B cell (primary cell): ENCODE results near the gene ZDHHC14. TPM values are rescaled to one million over a fixed set of nuclear protein-coding genes. Genes with fewer than 3 reads are reported as not detected.
A peak's percentile ranks its signal among the peaks of the same experiment; 100 is the strongest.

ENCODE experiments used
- ATAC-seq: fragments of 200-7000 bp; cut with Tn5 transposase; one replicate; pipeline ENCODE4 v1.10.0; 2021; ENCODE audit warnings: low read depth, mild to moderate bottlenecking, moderate number of reproducible peaks, moderate library complexity
- CTCF ChIA-PET: fragments of 350-600 bp; sonication (Branson Sonifier 250); formaldehyde crosslinking; loops from one replicate; lab custom pipeline; 2021; ENCODE audit warnings: antibody characterized with exemption, inconsistent platforms; lab: Charles Lee
- POLR2A ChIA-PET: fragments of 350-600 bp; sonication (Branson Sonifier 250); formaldehyde crosslinking; loops from one replicate; lab custom pipeline; 2021; ENCODE audit warnings: antibody characterized with exemption; lab: Charles Lee
- DNase-seq: peaks from one replicate; pipeline ENCODE4 v3.0.0; 2013
- H2AFZ ChIP-seq: 2 replicates; pipeline ENCODE4 v1.6.1; 2012; ENCODE audit warnings: mild to moderate bottlenecking, low read depth, low read length; ENCODE audit not compliant: insufficient read depth, poor library complexity, severe bottlenecking
- H3K27ac ChIP-seq, 2 donors: 1 replicate in 1 of 2; 2 replicates in 1 of 2; pipeline ENCODE4 v1.5.1; 2012 to 2013; ENCODE audit warnings: low read length in 2 of 2, mild to moderate bottlenecking in 2 of 2, moderate library complexity in 1 of 2
- H3K27me3 ChIP-seq, 4 experiments: fragments of 200-600 bp in 1 of 4; sonication (generic) in 1 of 4; replicated peaks in 1 of 4; 1 replicate in 2 of 4; 2 replicates in 2 of 4; pipeline versions ENCODE4 v1.6.1 to v1.7.0; 2013 to 2016; ENCODE audit warnings: low read length in 3 of 4, mild to moderate bottlenecking in 2 of 4, mixed read lengths in 1 of 4, moderate library complexity in 1 of 4; ENCODE audit not compliant: insufficient read depth in 4 of 4, control insufficient read depth in 3 of 4; ENCODE audit errors: control extremely low read depth in 1 of 4
- H3K36me3 ChIP-seq, 2 experiments: replicated peaks in 1 of 2; 1 replicate in 1 of 2; 2 replicates in 1 of 2; pipeline versions ENCODE4 v1.6.1 to v1.7.1; 2013; ENCODE audit warnings: low read length in 1 of 2; ENCODE audit not compliant: insufficient read depth in 2 of 2, control insufficient read depth in 1 of 2; ENCODE audit errors: control extremely low read depth in 1 of 2, extremely low read depth in 1 of 2
- H3K4me1 ChIP-seq, 2 donors: fragments of 200-600 bp in 1 of 2; sonication (generic) in 1 of 2; 1 replicate in 1 of 2; 2 replicates in 1 of 2; pipeline versions ENCODE4 v1.5.1 to v1.6.1; 2013 to 2017; ENCODE audit warnings: low read length in 2 of 2; ENCODE audit not compliant: control insufficient read depth in 2 of 2, insufficient read depth in 2 of 2
- H3K4me2 ChIP-seq: replicated peaks from 2 replicates; pipeline ENCODE3; 2012; ENCODE audit warnings: mild to moderate bottlenecking, low read depth, low read length; ENCODE audit not compliant: poor library complexity, severe bottlenecking
- H3K4me3 ChIP-seq, 5 experiments: fragments of 200-600 bp in 1 of 5; sonication (generic) in 1 of 5; 1 replicate in 3 of 5; 2 replicates in 2 of 5; pipeline versions ENCODE4 v1.5.1 to v1.7.0; 2011 to 2016; ENCODE audit warnings: low read length in 4 of 5, mild to moderate bottlenecking in 4 of 5, low read depth in 2 of 5, control low read depth in 1 of 5, moderate library complexity in 1 of 5; ENCODE audit not compliant: insufficient read depth in 1 of 5; ENCODE audit errors: control extremely low read depth in 1 of 5, extremely low read depth in 1 of 5
- H3K79me2 ChIP-seq: fragments of 200-600 bp; sonication (generic); one replicate; pipeline ENCODE4 v1.6.0; 2016; ENCODE audit warnings: low read length; ENCODE audit not compliant: control insufficient read depth, insufficient read depth
- H3K9ac ChIP-seq: fragments of 200-600 bp; sonication (generic); 2 replicates; pipeline ENCODE4 v1.6.1; 2017; ENCODE audit warnings: mild to moderate bottlenecking, low read length, moderate library complexity
- H3K9me3 ChIP-seq, 3 donors: one replicate each; pipeline versions ENCODE4 v1.6.1 to v1.7.1; 2013; ENCODE audit warnings: low read length in 2 of 3; ENCODE audit not compliant: control insufficient read depth in 2 of 3, insufficient read depth in 1 of 3; ENCODE audit errors: control extremely low read depth in 1 of 3
- H4K20me1 ChIP-seq: 2 replicates; pipeline ENCODE4 v1.6.0; 2012; ENCODE audit warnings: mild to moderate bottlenecking, low read length; ENCODE audit not compliant: insufficient read depth, control insufficient read depth, poor library complexity, severe bottlenecking
- H3K27ac Mint-ChIP-seq: one replicate; pipeline ENCODE4 v1.8.0; 2021; ENCODE audit warnings: mixed read lengths
- H3K27me3 Mint-ChIP-seq: one replicate; pipeline ENCODE4 v1.8.0; 2021; ENCODE audit warnings: mixed read lengths
- H3K4me1 Mint-ChIP-seq: one replicate; pipeline ENCODE4 v1.8.0; 2021; ENCODE audit warnings: mixed read lengths
- H3K4me3 Mint-ChIP-seq: one replicate; pipeline ENCODE4 v1.8.0; 2021; ENCODE audit warnings: mixed read lengths
- H3K9me3 Mint-ChIP-seq: one replicate; pipeline ENCODE4 v1.8.0; 2022; ENCODE audit warnings: mixed read lengths; ENCODE audit not compliant: insufficient read depth
- CTCF ChIP-seq: fragments of 200-600 bp; IDR thresholded peaks from one replicate; pipeline ENCODE4 v1.8.0; 2022; ENCODE audit warnings: antibody characterized with exemption, mild to moderate bottlenecking
- EZH2 ChIP-seq: IDR thresholded peaks from 2 replicates; pipeline ENCODE4 v1.6.1; 2012; ENCODE audit warnings: borderline replicate concordance, low read depth, mild to moderate bottlenecking, moderate library complexity, low read length; ENCODE audit not compliant: insufficient read depth, poor library complexity, severe bottlenecking
- WGBS: methylation state at CpG from one replicate; pipeline ENCODE4 v1.1.5; 2013; ENCODE audit warnings: missing lambda C conversion rate; ENCODE audit not compliant: insufficient coverage; 5-methylcytosine and 5-hydroxymethylcytosine counted together
- intact Hi-C: fragments of 100-400 bp; cut with micrococcal nuclease; formaldehyde crosslinking; loops from one replicate; pipeline ENCODE4 v1.10.0; 2022
- polyA plus RNA-seq: library from polyadenylated mRNA; depleted of rRNA; stranded (reverse); fragments of >200 nt; gene quantifications from 2 replicates; pipeline ENCODE4 v1.2.3, GENCODE V29; 2012
- total RNA-seq, 2 donors: library from RNA; stranded (reverse); fragments of 120-200 nt in 1 of 2; gene quantifications; 1 replicate in 1 of 2; 2 replicates in 1 of 2; pipeline versions ENCODE4 v1.2.3 to v1.2.4, GENCODE V29; 2013 to 2022

ZDHHC14 gene
- total and polyA plus RNA-seq, 2 donors (not counting 1 experiment from before 2014, with no cell fraction given), result 8.8 to 50.4 TPM

DNA sequence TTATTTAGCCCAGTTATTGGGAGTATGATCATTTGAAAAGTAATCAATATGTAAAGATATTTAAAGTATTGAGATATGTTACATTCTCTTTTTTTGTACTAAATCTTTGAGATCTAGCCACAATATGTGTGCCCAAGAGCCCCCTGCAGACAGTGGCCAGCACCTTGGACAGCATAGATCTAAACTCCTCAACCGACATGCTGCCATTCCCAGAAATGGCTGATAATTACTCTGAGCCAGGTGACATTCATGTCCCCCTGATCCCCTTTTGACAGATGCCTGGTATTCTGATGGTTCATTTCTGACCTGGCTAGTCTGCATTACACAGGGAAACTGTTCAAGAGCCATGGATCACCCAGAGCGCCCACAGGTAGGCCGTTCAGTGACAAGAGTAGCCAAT lies 177.1 kb downstream of the ZDHHC14 start:
- peak overlapping the region; percentile 20 for H3K4me3 Mint-ChIP-seq
- POLR2A ChIA-PET, result interaction anchor here (0.7 kb wide), 1 partner anchor 242 kb away, joined by 3 read pairs; no protein-coding TSS in a partner anchor

More for the DNA sequence above, 177.1 kb downstream of the ZDHHC14 start:
- Histone ChIP-seq H3K79me2 (peaks cover 4% of the 10 kb centered on the region), H2AFZ (no peak overlapping the region), H3K36me3 (no peaks in the 10 kb centered on the region), H4K20me1 (no peaks in the 10 kb centered on the region), H3K4me1 (peaks cover 76 to 95% of the 10 kb centered on the region in 2 donors), H3K27me3 (no peaks in the 10 kb centered on the region), H3K4me3 (peak overlapping the region in 1 of 5 experiments; percentile 37), H3K9me3 (no peaks in the 10 kb centered on the region), H3K27ac (no peak overlapping the region), H3K4me2 (peak overlapping the region; percentile 71), H3K9ac (no peak overlapping the region)
- CTCF ChIA-PET, result interaction anchor here (1.0 to 2.5 kb wide), 6 partner anchors 12 to 243 kb away, joined by 3 to 6 read pairs (median 3); no protein-coding TSS in a partner anchor
- Mint-ChIP-seq H3K27ac (peak overlapping the region; percentile 53), H3K4me1 (peaks cover 77% of the 10 kb centered on the region), H3K27me3 (no peaks in the 10 kb centered on the region), H3K9me3 (no peaks in the 10 kb centered on the region)
- ATAC-seq (no peak), DNase-seq (no peak)
- TF ChIP-seq CTCF (no peak), EZH2 (no peak)
- intact Hi-C loops, result no loop called here
- 88% methylated on average over 3 of the region's 3 CpGs for WGBS
